ENCODE data around the gene CEP70. TPM values are rescaled to one million over a fixed set of nuclear protein-coding genes. Genes with fewer than 3 reads are reported as not detected.
"Not testable (repeated sequence)": the region's sequence is repeated elsewhere in the genome, so short reads cannot be mapped to it uniquely, and the experiment has no call there.

Gene CEP70
- total RNA-seq, 1 donor from 2014 or later: 101 TPM

DNA sequence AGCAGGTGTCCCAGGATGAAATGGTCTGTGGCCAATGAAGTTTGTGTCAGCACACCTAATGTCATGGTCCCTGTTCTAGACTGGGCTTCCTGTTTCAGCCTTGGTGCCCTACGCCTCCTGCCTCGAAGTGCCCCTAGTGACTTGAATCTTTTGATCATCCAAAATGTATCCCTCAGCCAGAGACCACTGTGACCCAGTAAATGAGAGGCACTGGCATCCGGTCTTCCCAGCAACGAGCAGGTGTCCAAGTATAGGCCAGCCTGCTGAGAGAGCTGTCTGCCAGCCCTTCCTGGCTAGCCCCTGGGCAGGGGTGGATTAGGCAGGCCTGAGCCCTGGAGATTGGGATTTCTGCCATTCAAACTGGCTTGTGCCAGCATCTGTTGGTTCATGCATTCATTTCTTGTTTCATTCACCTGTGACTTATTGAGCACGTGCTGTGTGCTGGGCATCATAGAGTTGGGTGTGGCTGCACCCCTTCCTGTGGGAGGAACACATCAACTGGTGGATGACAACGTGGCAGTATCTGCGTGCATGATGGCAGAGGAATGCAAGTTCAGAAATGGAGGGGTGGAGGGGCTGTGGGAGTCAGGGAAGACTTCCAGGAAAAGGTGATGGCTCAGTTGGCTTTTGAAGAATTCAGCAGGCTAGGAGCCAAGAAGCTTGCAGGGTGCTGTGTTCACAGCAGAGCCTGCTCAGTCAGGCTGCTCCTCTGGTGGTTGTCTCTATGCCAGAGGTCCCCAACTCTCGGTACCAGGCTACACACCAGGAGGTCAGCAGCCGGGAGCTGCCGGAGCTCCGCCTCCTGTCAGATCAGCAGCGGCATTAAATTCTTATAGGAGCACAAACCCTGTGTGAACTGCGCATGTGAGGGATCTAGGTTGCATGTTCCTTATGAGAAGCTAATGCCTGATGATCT lies 138.0 kb downstream of the CEP70 start:
- Mint-ChIP-seq H3K9me3 (no peaks in the 10 kb centered on the region), H3K4me3 (no peak overlapping the region), H3K27me3 (ENCODE audit: insufficient read depth, low read depth) (peaks cover 9% of the 10 kb centered on the region), H3K36me3 (no peaks in the 10 kb centered on the region), H3K27ac (no peak overlapping the region), H3K4me1 (peaks cover 4% of the 10 kb centered on the region)
- no peak overlapping the region for H3K9ac ChIP-seq
- no peaks in the 10 kb centered on the region for H3K79me2 ChIP-seq (ENCODE audit: low read depth)
- no peaks in the 10 kb centered on the region for H3K4me1 ChIP-seq
- H3K27me3 ChIP-seq: no peaks in the 10 kb centered on the region
- H3K4me2 ChIP-seq: no peak overlapping the region
- TF ChIP-seq EZH2 (IDR thresholded peaks at IDR 0.05): no peak
- TF ChIP-seq EZH2phosphoT487 (IDR thresholded peaks at IDR 0.05): no peak
- TF ChIP-seq, protein P1, sequence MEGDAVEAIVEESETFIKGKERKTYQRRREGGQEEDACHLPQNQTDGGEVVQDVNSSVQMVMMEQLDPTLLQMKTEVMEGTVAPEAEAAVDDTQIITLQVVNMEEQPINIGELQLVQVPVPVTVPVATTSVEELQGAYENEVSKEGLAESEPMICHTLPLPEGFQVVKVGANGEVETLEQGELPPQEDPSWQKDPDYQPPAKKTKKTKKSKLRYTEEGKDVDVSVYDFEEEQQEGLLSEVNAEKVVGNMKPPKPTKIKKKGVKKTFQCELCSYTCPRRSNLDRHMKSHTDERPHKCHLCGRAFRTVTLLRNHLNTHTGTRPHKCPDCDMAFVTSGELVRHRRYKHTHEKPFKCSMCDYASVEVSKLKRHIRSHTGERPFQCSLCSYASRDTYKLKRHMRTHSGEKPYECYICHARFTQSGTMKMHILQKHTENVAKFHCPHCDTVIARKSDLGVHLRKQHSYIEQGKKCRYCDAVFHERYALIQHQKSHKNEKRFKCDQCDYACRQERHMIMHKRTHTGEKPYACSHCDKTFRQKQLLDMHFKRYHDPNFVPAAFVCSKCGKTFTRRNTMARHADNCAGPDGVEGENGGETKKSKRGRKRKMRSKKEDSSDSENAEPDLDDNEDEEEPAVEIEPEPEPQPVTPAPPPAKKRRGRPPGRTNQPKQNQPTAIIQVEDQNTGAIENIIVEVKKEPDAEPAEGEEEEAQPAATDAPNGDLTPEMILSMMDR (IDR thresholded peaks at IDR 0.05): no peak
- no peak overlapping the region for H2AFZ ChIP-seq (replicated peaks)
- H3K9me3 ChIP-seq (ENCODE audit: low read depth): no peaks in the 10 kb centered on the region
- no peak overlapping the region for H3K4me3 ChIP-seq
- no peaks in the 10 kb centered on the region for H4K20me1 ChIP-seq (ENCODE audit: low read depth)
- no peak overlapping the region for H3K27ac ChIP-seq
- no peaks in the 10 kb centered on the region for H3F3A ChIP-seq (ENCODE audit: low read depth)
- no peaks in the 10 kb centered on the region for H3K36me3 ChIP-seq
- no peak for DNase-seq (ENCODE audit: low spot score)

DNA sequence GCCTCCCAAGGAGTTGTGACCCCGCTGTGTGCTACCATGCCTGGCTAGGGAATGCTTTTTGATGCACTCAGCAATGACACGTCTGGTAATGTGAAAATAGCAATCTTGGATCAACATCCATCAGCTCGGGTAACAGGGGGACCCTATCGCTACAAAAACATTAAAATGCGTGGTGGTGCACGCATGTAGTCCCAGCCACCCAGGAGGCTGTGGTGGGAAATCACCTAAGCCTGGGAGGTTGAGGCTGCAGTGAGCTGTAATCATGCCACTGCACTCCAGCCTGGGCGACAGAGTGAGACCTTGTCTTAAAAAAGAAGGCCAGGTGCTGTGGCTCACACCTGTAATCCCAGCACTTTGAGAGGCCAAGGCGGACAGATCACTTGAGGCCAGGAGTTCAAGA lies 140.1 kb downstream of the CEP70 start:
- H2AFZ ChIP-seq (replicated peaks); H3K4me1 Mint-ChIP-seq; H3K36me3 ChIP-seq; H3K9ac ChIP-seq; H3K36me3 Mint-ChIP-seq; DNase-seq (ENCODE audit: low spot score); H3K27ac ChIP-seq; H4K20me1 ChIP-seq (ENCODE audit: low read depth); H3K4me2 ChIP-seq; H3K27ac Mint-ChIP-seq; H3K4me3 Mint-ChIP-seq; H3K79me2 ChIP-seq (ENCODE audit: low read depth); H3K27me3 Mint-ChIP-seq (ENCODE audit: insufficient read depth, low read depth); H3K9me3 Mint-ChIP-seq; H3K4me1 ChIP-seq; H3K27me3 ChIP-seq; H3K9me3 ChIP-seq (ENCODE audit: low read depth); H3K4me3 ChIP-seq; H3F3A ChIP-seq (ENCODE audit: low read depth): not testable (repeated sequence)

DNA sequence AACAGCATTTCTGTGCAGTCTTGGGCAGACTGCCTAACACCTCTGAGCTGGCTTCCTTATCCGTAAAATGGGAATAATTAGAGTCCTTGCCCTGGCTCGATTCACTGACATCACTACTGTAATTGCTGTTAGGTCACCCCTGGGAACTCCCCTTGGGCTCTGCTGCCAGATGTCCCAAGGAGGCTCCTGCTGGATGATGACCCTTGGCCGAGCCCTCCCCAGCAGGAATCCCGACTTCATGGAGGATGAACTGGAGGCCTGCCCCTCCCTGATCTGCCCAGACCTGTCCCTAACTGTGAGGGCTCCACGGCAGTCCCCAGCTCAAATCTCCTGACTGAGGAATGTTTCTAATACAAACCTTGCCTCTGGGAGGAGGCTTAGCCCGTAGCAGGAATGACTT lies 141.6 kb downstream of the CEP70 start:
- no peaks in the 10 kb centered on the region for H4K20me1 ChIP-seq (ENCODE audit: low read depth)
- DNase-seq (ENCODE audit: low spot score): no peak
- no peaks in the 10 kb centered on the region for H3F3A ChIP-seq (ENCODE audit: low read depth)
- TF ChIP-seq EZH2 (IDR thresholded peaks at IDR 0.05): no peak
- TF ChIP-seq, protein P1 (IDR thresholded peaks at IDR 0.05): no peak
- no peak for TF ChIP-seq EZH2phosphoT487 (IDR thresholded peaks at IDR 0.05)
- Mint-ChIP-seq H3K27ac (no peak overlapping the region), H3K4me3 (no peak overlapping the region), H3K27me3 (ENCODE audit: insufficient read depth, low read depth) (peaks cover 9% of the 10 kb centered on the region), H3K36me3 (no peaks in the 10 kb centered on the region), H3K9me3 (no peaks in the 10 kb centered on the region), H3K4me1 (peaks cover 4% of the 10 kb centered on the region)
- no peak overlapping the region for H3K4me3 ChIP-seq
- H3K36me3 ChIP-seq: no peaks in the 10 kb centered on the region
- no peaks in the 10 kb centered on the region for H3K9me3 ChIP-seq (ENCODE audit: low read depth)
- H3K9ac ChIP-seq: no peak overlapping the region
- H3K27me3 ChIP-seq: no peaks in the 10 kb centered on the region
- H3K4me2 ChIP-seq: no peak overlapping the region
- no peaks in the 10 kb centered on the region for H3K79me2 ChIP-seq (ENCODE audit: low read depth)
- no peaks in the 10 kb centered on the region for H3K4me1 ChIP-seq
- no peak overlapping the region for H2AFZ ChIP-seq (replicated peaks)
- no peak overlapping the region for H3K27ac ChIP-seq

DNA sequence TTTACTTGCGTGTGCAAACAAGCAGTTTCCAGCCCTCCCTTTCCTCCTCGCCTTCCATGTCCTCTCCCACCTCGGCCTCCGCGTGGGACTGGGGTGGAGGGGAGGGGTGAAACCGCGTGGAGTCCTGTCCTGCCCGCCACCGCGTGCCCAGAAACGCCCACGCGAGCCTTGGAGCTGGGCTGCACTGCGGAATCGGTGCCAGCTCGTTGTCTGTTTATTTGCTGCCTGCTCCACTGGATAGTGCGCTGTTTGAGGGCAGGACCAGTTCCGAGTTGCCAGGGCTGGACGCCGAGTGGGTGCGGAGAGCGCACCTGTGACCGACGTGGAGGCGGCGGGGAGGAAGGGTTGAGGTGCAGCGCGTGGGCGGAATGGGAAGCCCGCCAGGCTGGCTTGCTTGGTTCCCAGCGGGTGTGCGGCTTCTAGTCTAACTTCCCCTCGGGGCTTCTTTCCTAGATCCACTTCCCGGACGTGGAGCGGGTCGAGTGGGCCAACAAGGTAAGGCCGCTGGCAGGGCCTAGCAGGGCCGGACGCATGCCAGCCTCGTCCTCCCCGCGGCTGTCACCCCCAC lies 142.4 kb downstream of the CEP70 start:
- H4K20me1 ChIP-seq (ENCODE audit: low read depth): no peaks in the 10 kb centered on the region
- no peak overlapping the region for H3K4me3 Mint-ChIP-seq
- H2AFZ ChIP-seq (replicated peaks): no peak overlapping the region
- no peaks in the 10 kb centered on the region for H3K36me3 Mint-ChIP-seq
- H3K4me1 ChIP-seq: no peaks in the 10 kb centered on the region
- no peak overlapping the region for H3K27ac ChIP-seq
- no peak overlapping the region for H3K4me2 ChIP-seq
- no peak overlapping the region for H3K4me3 ChIP-seq
- no peaks in the 10 kb centered on the region for H3K4me1 Mint-ChIP-seq
- H3K9ac ChIP-seq: no peak overlapping the region
- no peaks in the 10 kb centered on the region for H3K27me3 ChIP-seq
- H3K9me3 ChIP-seq (ENCODE audit: low read depth): no peaks in the 10 kb centered on the region
- H3K79me2 ChIP-seq (ENCODE audit: low read depth): no peaks in the 10 kb centered on the region
- no peaks in the 10 kb centered on the region for H3K9me3 Mint-ChIP-seq
- H3F3A ChIP-seq (ENCODE audit: low read depth): no peaks in the 10 kb centered on the region
- no peak for DNase-seq (ENCODE audit: low spot score)
- no peaks in the 10 kb centered on the region for H3K36me3 ChIP-seq
- TF ChIP-seq EZH2phosphoT487 (IDR thresholded peaks at IDR 0.05) (no peak), EZH2 (IDR thresholded peaks at IDR 0.05) (no peak)
- TF ChIP-seq, protein P1 (IDR thresholded peaks at IDR 0.05): no peak
- peaks cover 9% of the 10 kb centered on the region for H3K27me3 Mint-ChIP-seq (ENCODE audit: insufficient read depth, low read depth)
- H3K27ac Mint-ChIP-seq: no peak overlapping the region
